Left ventricle myocardium inferior (tissue), 1 donor: ENCODE measurements around the gene RNF114. TPM values are rescaled to one million over a fixed set of nuclear protein-coding genes. Genes with fewer than 3 reads are reported as not detected.

ENCODE experiments used
- DNase-seq: peaks from one replicate; pipeline ENCODE4 v3.0.0-alpha.2; 2020
- H3K27ac ChIP-seq: fragments of 200-600 bp; replicated peaks from 2 replicates; pipeline ENCODE4 v1.8.0; 2021
- H3K27me3 ChIP-seq: fragments of 200-600 bp; 2 replicates; pipeline ENCODE4 v1.8.0; 2021; ENCODE audit warnings: low read depth
- H3K36me3 ChIP-seq: fragments of 200-600 bp; 2 replicates; pipeline ENCODE4 v1.8.0; 2021
- H3K4me1 ChIP-seq: fragments of 200-600 bp; 2 replicates; pipeline ENCODE4 v1.8.0; 2021
- H3K4me3 ChIP-seq: fragments of 200-600 bp; 2 replicates; pipeline ENCODE4 v1.8.0; 2021; ENCODE audit warnings: mild to moderate bottlenecking, moderate library complexity
- H3K9me3 ChIP-seq: fragments of 200-600 bp; replicated peaks from 2 replicates; pipeline ENCODE4 v1.8.0; 2021
- intact Hi-C: fragments of 100-400 bp; cut with micrococcal nuclease; formaldehyde crosslinking; loops from one replicate; pipeline ENCODE4 v1.11.0; 2022
- total RNA-seq: library from RNA; stranded (reverse); fragmentation: NEBNext Ultra II Directional; extraction: Animal tissue kit (Norgen Biotek cat#: 25700); gene quantifications from one replicate; pipeline ENCODE4 v1.2.1, GENCODE V29; 2021
- TF ChIP-seq, protein P1 (sequence below): fragments of 200-600 bp; IDR thresholded peaks from 2 replicates; pipeline ENCODE4 v1.8.0; 2021; ENCODE audit warnings: antibody characterized with exemption, mild to moderate bottlenecking, borderline replicate concordance
- donor health status: DM: no; HTN: yes; CAD: no; lungs with severe emphysema.

RNF114 gene
- total RNA-seq, 1 donor from 2014 or later = 50.8 TPM

DNA sequence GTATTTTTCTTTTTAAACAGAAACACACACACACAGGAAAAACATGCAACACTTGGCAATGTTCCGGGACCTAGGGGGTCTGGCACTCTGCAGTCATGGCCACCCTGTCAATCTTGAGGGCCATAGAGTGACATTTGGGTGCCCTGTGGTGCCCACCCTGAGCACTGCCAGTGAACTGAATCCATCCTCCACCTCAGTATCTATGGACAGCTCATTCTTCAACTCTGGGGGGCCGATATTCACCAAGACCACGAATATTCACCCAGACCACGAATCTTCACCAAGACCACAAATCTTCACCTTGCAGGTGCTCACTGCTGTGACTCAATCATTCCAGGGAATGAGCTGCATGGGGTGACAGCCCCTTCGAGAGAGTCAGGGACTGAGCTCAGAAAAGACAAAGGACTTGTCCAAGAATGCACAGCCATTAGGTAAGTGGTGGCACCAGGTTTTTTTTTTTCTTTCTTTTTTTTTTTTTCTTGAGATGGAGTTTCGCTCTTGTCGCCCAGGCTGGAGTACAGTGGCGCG, 65.7 kb downstream of the RNF114 start:
- TF ChIP-seq, protein P1, sequence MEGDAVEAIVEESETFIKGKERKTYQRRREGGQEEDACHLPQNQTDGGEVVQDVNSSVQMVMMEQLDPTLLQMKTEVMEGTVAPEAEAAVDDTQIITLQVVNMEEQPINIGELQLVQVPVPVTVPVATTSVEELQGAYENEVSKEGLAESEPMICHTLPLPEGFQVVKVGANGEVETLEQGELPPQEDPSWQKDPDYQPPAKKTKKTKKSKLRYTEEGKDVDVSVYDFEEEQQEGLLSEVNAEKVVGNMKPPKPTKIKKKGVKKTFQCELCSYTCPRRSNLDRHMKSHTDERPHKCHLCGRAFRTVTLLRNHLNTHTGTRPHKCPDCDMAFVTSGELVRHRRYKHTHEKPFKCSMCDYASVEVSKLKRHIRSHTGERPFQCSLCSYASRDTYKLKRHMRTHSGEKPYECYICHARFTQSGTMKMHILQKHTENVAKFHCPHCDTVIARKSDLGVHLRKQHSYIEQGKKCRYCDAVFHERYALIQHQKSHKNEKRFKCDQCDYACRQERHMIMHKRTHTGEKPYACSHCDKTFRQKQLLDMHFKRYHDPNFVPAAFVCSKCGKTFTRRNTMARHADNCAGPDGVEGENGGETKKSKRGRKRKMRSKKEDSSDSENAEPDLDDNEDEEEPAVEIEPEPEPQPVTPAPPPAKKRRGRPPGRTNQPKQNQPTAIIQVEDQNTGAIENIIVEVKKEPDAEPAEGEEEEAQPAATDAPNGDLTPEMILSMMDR = no peak
- Histone ChIP-seq H3K36me3 (no peaks in the 10 kb centered on the region), H3K4me1 (peaks cover 34% of the 10 kb centered on the region), H3K27ac (no peak overlapping the region), H3K27me3 (no peaks in the 10 kb centered on the region), H3K9me3 (no peaks in the 10 kb centered on the region), H3K4me3 (no peak overlapping the region)
- intact Hi-C loops = no loop called here
- DNase-seq = no peak

DNA sequence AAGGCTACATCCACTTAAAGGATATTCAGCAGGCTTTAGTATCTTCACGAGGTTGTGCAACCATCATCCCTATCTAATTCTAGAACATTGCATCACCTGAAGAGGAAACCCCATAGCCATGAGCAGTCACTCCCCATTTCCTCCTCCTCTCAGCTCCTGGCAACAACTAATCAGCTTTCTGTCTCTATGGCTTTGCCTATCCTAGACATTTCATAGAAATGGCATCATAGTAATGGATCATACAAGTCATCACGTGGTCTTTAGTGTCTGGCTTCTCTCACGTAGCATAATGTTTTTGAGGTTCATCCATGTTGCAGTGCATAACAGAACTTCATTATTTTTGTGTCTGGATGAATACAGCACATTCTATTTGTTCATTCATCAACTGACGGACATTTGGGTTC, 67.1 kb downstream of the RNF114 start:
- Histone ChIP-seq H3K9me3 (no peaks in the 10 kb centered on the region), H3K4me3 (no peak overlapping the region), H3K27ac (no peak overlapping the region), H3K27me3 (no peaks in the 10 kb centered on the region), H3K4me1 (peaks cover 34% of the 10 kb centered on the region), H3K36me3 (no peaks in the 10 kb centered on the region)
- TF ChIP-seq, protein P1 = no peak
- intact Hi-C loops = no loop called here
- no peak for DNase-seq

Other genes with a start within 250 kb of the RNF114 start
- gene B4GALT5, start 222.5 kb upstream of the RNF114 start, total RNA-seq = 31.0 TPM
- 4.6 TPM for gene SLC9A8, start 123.6 kb upstream of the RNF114 start, total RNA-seq
- 7.6 TPM for gene SPATA2, start 20.9 kb upstream of the RNF114 start, total RNA-seq
- 0.69 TPM for gene SNAI1, start 46.6 kb downstream of the RNF114 start, total RNA-seq
- 77.1 TPM for gene UBE2V1, start 176.8 kb downstream of the RNF114 start, total RNA-seq
- gene PEDS1, start 217.3 kb downstream of the RNF114 start, total RNA-seq = 17.3 TPM